Neural cell (in vitro differentiated cells): ENCODE measurements around the gene TPP1. TPM values are rescaled to one million over a fixed set of nuclear protein-coding genes. Genes with fewer than 3 reads are reported as not detected.

Experiments
- H2AFZ ChIP-seq: fragments of 200-600, 300-800 bp; sonication (generic), shearing (Covaris generic); 2 replicates; pipeline ENCODE4 v1.6.0; 2014; ENCODE audit warnings: low read depth, mild to moderate bottlenecking, antibody characterized with exemption, low read length, moderate library complexity
- H3F3A ChIP-seq: fragments of 200-600 bp; shearing (Covaris generic); 2 replicates; pipeline ENCODE4 v1.6.1; 2016; ENCODE audit warnings: mild to moderate bottlenecking, moderate library complexity, mixed read lengths, antibody characterized with exemption, low read length; ENCODE audit not compliant: insufficient read depth, poor library complexity, severe bottlenecking
- H3K27ac ChIP-seq: fragments of 200-600, 300-800 bp; sonication (generic), shearing (Covaris generic); 2 replicates; pipeline ENCODE4 v1.5.1; 2014; ENCODE audit warnings: mild to moderate bottlenecking, low read length, moderate library complexity
- H3K27me3 ChIP-seq: fragments of 300-800, 200-600 bp; sonication (generic), shearing (Covaris generic); 2 replicates; pipeline ENCODE4 v1.6.0; 2014; ENCODE audit warnings: mild to moderate bottlenecking, low read depth, low read length, moderate library complexity; ENCODE audit not compliant: insufficient read depth
- H3K36me3 ChIP-seq: fragments of 300-800, 200-600 bp; sonication (generic), shearing (Covaris generic); 2 replicates; pipeline ENCODE4 v1.5.1; 2014; ENCODE audit warnings: mild to moderate bottlenecking, antibody characterized with exemption, low read length, moderate library complexity; ENCODE audit not compliant: insufficient read depth
- H3K4me2 ChIP-seq: fragments of 300-800, 200-600 bp; sonication (generic), shearing (Covaris generic); 2 replicates; pipeline ENCODE4 v1.6.0; 2014; ENCODE audit warnings: mild to moderate bottlenecking, low read length
- H3K4me3 ChIP-seq: fragments of 300-800, 200-600 bp; sonication (generic), shearing (Covaris generic); 2 replicates; pipeline ENCODE4 v1.5.1; 2014; ENCODE audit warnings: mild to moderate bottlenecking, low read length, moderate library complexity
- H3K79me2 ChIP-seq: fragments of 200-600 bp; shearing (Covaris generic); replicated peaks from 2 replicates; pipeline ENCODE4 v1.6.0; 2014; ENCODE audit warnings: mild to moderate bottlenecking, low read length, moderate library complexity; ENCODE audit not compliant: insufficient read depth
- H3K9ac ChIP-seq: fragments of 300-800, 200-600 bp; sonication (generic), shearing (Covaris generic); 2 replicates; pipeline ENCODE4 v1.6.1; 2016; ENCODE audit warnings: mild to moderate bottlenecking, low read length, mixed read lengths
- H3K9me2 ChIP-seq: fragments of 200-600 bp; shearing (Covaris generic); 2 replicates; pipeline ENCODE4 v1.6.1; 2016; ENCODE audit warnings: mild to moderate bottlenecking, low read length, mixed read lengths; ENCODE audit not compliant: insufficient read depth
- H3K9me3 ChIP-seq: fragments of 200-600, 300-800 bp; sonication (generic), shearing (Covaris generic); 2 replicates; pipeline ENCODE4 v1.6.1; 2016; ENCODE audit warnings: mild to moderate bottlenecking, mixed run types, low read length, moderate library complexity, mixed read lengths
- H4K20me1 ChIP-seq: fragments of 200-600 bp; shearing (Covaris generic); 2 replicates; pipeline ENCODE4 v1.6.1; 2016; ENCODE audit warnings: mild to moderate bottlenecking, mixed run types; ENCODE audit not compliant: insufficient read depth
- CTCF ChIP-seq: fragments of 450-650 bp; IDR thresholded peaks from 2 replicates; pipeline ENCODE4 v1.5.1; 2014; ENCODE audit warnings: antibody characterized with exemption, mild to moderate bottlenecking, moderate library complexity; ENCODE audit not compliant: poor library complexity, severe bottlenecking
- EP300 ChIP-seq: fragments of 450-650 bp; conservative IDR thresholded peaks from 2 replicates; pipeline ENCODE4 v1.6.1; 2014; ENCODE audit warnings: antibody characterized with exemption, mild to moderate bottlenecking, moderate library complexity; ENCODE audit not compliant: poor library complexity, severe bottlenecking
- EZH2 ChIP-seq: fragments of 200-600, 300-800 bp; shearing (Covaris generic), sonication (generic); IDR thresholded peaks from 2 replicates; pipeline ENCODE4 v1.6.1; 2014; ENCODE audit warnings: antibody characterized with exemption, low read length, borderline replicate concordance, mild to moderate bottlenecking; ENCODE audit not compliant: insufficient read depth, poor library complexity, severe bottlenecking
- MXI1 ChIP-seq: fragments of 450-650 bp; conservative IDR thresholded peaks from 2 replicates; pipeline ENCODE4 v1.6.1; 2014; ENCODE audit warnings: antibody characterized with exemption, mild to moderate bottlenecking; ENCODE audit not compliant: poor library complexity, severe bottlenecking
- POLR2AphosphoS5 ChIP-seq: IDR thresholded peaks from 2 replicates; pipeline ENCODE4 v1.6.1; 2012
- RAD21 ChIP-seq: fragments of 450-650 bp; conservative IDR thresholded peaks from 2 replicates; pipeline ENCODE4 v1.6.1; 2014; ENCODE audit warnings: antibody characterized with exemption, mild to moderate bottlenecking, moderate library complexity
- REST ChIP-seq: IDR thresholded peaks from 2 replicates; pipeline ENCODE4 v1.6.1; 2012; ENCODE audit warnings: borderline replicate concordance
- SMC3 ChIP-seq: fragments of 450-650 bp; conservative IDR thresholded peaks from 2 replicates; pipeline ENCODE4 v1.6.1; 2014; ENCODE audit warnings: antibody characterized with exemption, mild to moderate bottlenecking, moderate library complexity; ENCODE audit not compliant: poor library complexity
- TAF1 ChIP-seq: IDR thresholded peaks from 2 replicates; pipeline ENCODE4 v1.6.1; 2012; ENCODE audit warnings: low read depth
- polyA plus RNA-seq: library from polyadenylated mRNA; depleted of rRNA; stranded (reverse); fragments of >200 nt; gene quantifications from 2 replicates; pipeline ENCODE4 v1.2.3, GENCODE V29; 2014

TPP1 gene
- polyA plus RNA-seq, 1 donor from 2014 or later, result 3.8 TPM

- H3K9ac ChIP-seq, result peak overlapping the region; percentile 72
- H3K9me2 ChIP-seq, result no peaks in the 10 kb centered on the region
- peak overlapping the region; percentile 79 for H3K4me2 ChIP-seq
- peaks cover 3% of the 10 kb centered on the region for H3K36me3 ChIP-seq
- H4K20me1 ChIP-seq, result no peaks in the 10 kb centered on the region
- no peak overlapping the region for H2AFZ ChIP-seq
- TF ChIP-seq CTCF, result no peak
- TF ChIP-seq EP300, result no peak
- TF ChIP-seq EZH2, result no peak
- no peak for TF ChIP-seq RAD21
- TF ChIP-seq TAF1, result no peak
- no peak for TF ChIP-seq SMC3
- TF ChIP-seq MXI1, result no peak
- TF ChIP-seq REST, result no peak
- no peak for TF ChIP-seq POLR2AphosphoS5
- peaks cover 37% of the 10 kb centered on the region for H3K79me2 ChIP-seq
- no peaks in the 10 kb centered on the region for H3K9me3 ChIP-seq
- H3K27ac ChIP-seq, result no peak overlapping the region
- H3K27me3 ChIP-seq, result no peaks in the 10 kb centered on the region
- peaks cover 5% of the 10 kb centered on the region for H3F3A ChIP-seq
- H3K4me3 ChIP-seq, result peak overlapping the region; percentile 86
Observed at GRCh38 chr11:6602096-6602940, 16.9 kb downstream of the TPP1 start.

GRCh38 chr11:6601041-6601461 is 18.2 kb downstream of the TPP1 start:
- Histone ChIP-seq H3K79me2 (peaks cover 24% of the 10 kb centered on the region), H3K4me2 (no peak overlapping the region)

More at GRCh38 chr11:6601041-6601461, 18.2 kb downstream of the TPP1 start:
- H3K9ac ChIP-seq, result no peak overlapping the region
- H3K9me2 ChIP-seq, result no peaks in the 10 kb centered on the region
- no peaks in the 10 kb centered on the region for H3K9me3 ChIP-seq
- peaks cover 3% of the 10 kb centered on the region for H3K36me3 ChIP-seq
- H2AFZ ChIP-seq, result no peak overlapping the region
- H3K4me3 ChIP-seq, result no peak overlapping the region
- H4K20me1 ChIP-seq, result no peaks in the 10 kb centered on the region
- H3K27me3 ChIP-seq, result no peaks in the 10 kb centered on the region
- H3F3A ChIP-seq, result peaks cover 5% of the 10 kb centered on the region
- TF ChIP-seq POLR2AphosphoS5, result no peak
- TF ChIP-seq EZH2, result no peak
- no peak for TF ChIP-seq REST
- TF ChIP-seq CTCF, result no peak
- no peak for TF ChIP-seq EP300
- TF ChIP-seq MXI1, result no peak
- no peak for TF ChIP-seq RAD21
- no peak for TF ChIP-seq SMC3
- TF ChIP-seq TAF1, result no peak
- H3K27ac ChIP-seq, result no peak overlapping the region
